SH-SY5Y (cell line): ENCODE results near the gene MYL7.

Experiments
- GATA2 ChIP-seq: IDR thresholded peaks from 2 replicates; pipeline ENCODE4 v1.6.1; 2011; ENCODE audit warnings: mild to moderate bottlenecking, low read depth, low read length
- GATA3 ChIP-seq: IDR thresholded peaks from 2 replicates; pipeline ENCODE4 v1.6.1; 2011; ENCODE audit warnings: low read depth, mild to moderate bottlenecking, low read length, moderate library complexity

Gene MYL7

GRCh38 chr7:44119829-44120380 is 21.2 kb downstream of the MYL7 start:
- no peak for TF ChIP-seq GATA3
- no peak for TF ChIP-seq GATA2

GRCh38 chr7:44117801-44118429 is 23.2 kb downstream of the MYL7 start:
- TF ChIP-seq GATA2 (no peak), GATA3 (no peak)

GRCh38 chr7:44116789-44117666 is 24.1 kb downstream of the MYL7 start:
- TF ChIP-seq GATA2 (no peak), GATA3 (no peak)

GRCh38 chr7:44116087-44116788 is 24.9 kb downstream of the MYL7 start:
- TF ChIP-seq GATA2: no peak
- no peak for TF ChIP-seq GATA3

GRCh38 chr7:44114586-44115310 is 26.4 kb downstream of the MYL7 start:
- TF ChIP-seq GATA2: no peak
- TF ChIP-seq GATA3: no peak

GRCh38 chr7:44113764-44114354 is 27.3 kb downstream of the MYL7 start:
- TF ChIP-seq GATA2 (no peak), GATA3 (no peak)

GRCh38 chr7:44112997-44113763 is 28.0 kb downstream of the MYL7 start:
- TF ChIP-seq GATA3 (no peak), GATA2 (no peak)

GRCh38 chr7:44112231-44112996 is 28.7 kb downstream of the MYL7 start:
- TF ChIP-seq GATA2: no peak
- no peak for TF ChIP-seq GATA3

- no peak for TF ChIP-seq GATA2
- TF ChIP-seq GATA3: no peak
These were observed 29.4 kb downstream of the MYL7 start for GRCh38 chr7:44111761-44112160.

GRCh38 chr7:44110719-44111635 is 30.2 kb downstream of the MYL7 start:
- TF ChIP-seq GATA3 (no peak), GATA2 (no peak)

GRCh38 chr7:44109991-44110390 is 31.1 kb downstream of the MYL7 start:
- no peak for TF ChIP-seq GATA2
- TF ChIP-seq GATA3: no peak
